ENCODE results near the gene ODAD2.

The ODAD2 gene

DNA sequence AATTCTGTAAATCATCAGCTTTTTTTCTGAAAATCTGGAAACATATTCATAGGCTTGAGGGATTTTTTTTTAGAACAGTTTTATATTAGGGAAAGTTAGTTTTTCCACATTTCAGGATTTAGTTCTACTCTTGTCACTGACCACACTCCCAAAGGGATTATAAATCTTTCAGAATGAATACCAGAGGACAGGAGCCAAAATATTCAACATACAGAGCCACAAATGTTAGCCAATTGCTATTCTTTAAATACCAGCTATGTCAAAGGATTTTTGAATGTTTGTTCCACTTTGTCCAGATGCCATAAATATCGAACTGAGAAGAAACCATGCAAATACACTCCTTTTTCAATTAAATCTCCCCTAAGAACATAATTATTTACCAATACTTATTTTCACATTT, 50.7 kb downstream of the ODAD2 start:
- TF ChIP-seq EZH2phosphoT487 (IDR thresholded peaks at IDR 0.05; ENCODE audit: borderline replicate concordance) = no peak
- TF ChIP-seq, protein P1, sequence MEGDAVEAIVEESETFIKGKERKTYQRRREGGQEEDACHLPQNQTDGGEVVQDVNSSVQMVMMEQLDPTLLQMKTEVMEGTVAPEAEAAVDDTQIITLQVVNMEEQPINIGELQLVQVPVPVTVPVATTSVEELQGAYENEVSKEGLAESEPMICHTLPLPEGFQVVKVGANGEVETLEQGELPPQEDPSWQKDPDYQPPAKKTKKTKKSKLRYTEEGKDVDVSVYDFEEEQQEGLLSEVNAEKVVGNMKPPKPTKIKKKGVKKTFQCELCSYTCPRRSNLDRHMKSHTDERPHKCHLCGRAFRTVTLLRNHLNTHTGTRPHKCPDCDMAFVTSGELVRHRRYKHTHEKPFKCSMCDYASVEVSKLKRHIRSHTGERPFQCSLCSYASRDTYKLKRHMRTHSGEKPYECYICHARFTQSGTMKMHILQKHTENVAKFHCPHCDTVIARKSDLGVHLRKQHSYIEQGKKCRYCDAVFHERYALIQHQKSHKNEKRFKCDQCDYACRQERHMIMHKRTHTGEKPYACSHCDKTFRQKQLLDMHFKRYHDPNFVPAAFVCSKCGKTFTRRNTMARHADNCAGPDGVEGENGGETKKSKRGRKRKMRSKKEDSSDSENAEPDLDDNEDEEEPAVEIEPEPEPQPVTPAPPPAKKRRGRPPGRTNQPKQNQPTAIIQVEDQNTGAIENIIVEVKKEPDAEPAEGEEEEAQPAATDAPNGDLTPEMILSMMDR (conservative IDR thresholded peaks at IDR 0.05; ENCODE audit: low read length) = no peak

DNA sequence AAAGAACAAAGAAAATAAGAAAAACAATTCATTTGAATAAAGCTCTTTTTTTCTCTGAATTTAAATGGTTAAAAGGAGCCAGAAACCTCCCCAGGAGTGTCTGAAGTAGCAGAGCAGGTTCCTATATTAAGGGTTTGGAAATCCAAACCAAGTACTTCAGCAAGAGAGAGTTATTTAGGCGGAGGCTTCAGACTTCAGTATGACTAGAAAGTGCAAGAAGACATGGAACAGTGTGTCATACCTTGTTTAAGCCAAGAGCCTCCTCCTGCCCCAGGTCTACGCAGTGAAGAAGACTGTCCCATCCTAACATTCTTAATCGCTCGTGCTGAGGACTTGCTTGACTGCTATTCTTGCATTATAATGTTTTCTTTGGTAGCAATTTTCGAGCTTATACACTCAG, 51.3 kb downstream of the ODAD2 start:
- H3K9me3 ChIP-seq (ENCODE audit: insufficient read depth, low read depth, low read length) = no peaks in the 10 kb centered on the region
- H3K9me2 ChIP-seq (replicated peaks; ENCODE audit: low read depth, low read length) = no peaks in the 10 kb centered on the region
- no peaks in the 10 kb centered on the region for H3K27me3 ChIP-seq (ENCODE audit: insufficient read depth, low read length, poor library complexity, severe bottlenecking)
- no peaks in the 10 kb centered on the region for H4K20me1 ChIP-seq (ENCODE audit: insufficient read depth, low read length, poor library complexity, severe bottlenecking)
- H3F3A ChIP-seq (ENCODE audit: low read depth) = no peaks in the 10 kb centered on the region
- H3K4me1 ChIP-seq (ENCODE audit: insufficient read depth, low read length, poor library complexity, severe bottlenecking) = no peaks in the 10 kb centered on the region
- H3K4me2 ChIP-seq (ENCODE audit: low read depth, low read length, poor library complexity, severe bottlenecking) = no peak overlapping the region
- H3K4me3 ChIP-seq (ENCODE audit: low read length, poor library complexity, severe bottlenecking) = no peak overlapping the region
- no peaks in the 10 kb centered on the region for H3K79me2 ChIP-seq (ENCODE audit: insufficient read depth, low read length)
- H2AFZ ChIP-seq (ENCODE audit: low read length) = no peak overlapping the region
- TF ChIP-seq EZH2phosphoT487 (IDR thresholded peaks at IDR 0.05; ENCODE audit: borderline replicate concordance) = no peak
- TF ChIP-seq, protein P1 (conservative IDR thresholded peaks at IDR 0.05; ENCODE audit: low read length) = no peak
- H3K9ac ChIP-seq (ENCODE audit: low read depth, low read length, poor library complexity, severe bottlenecking) = no peak overlapping the region
- no peaks in the 10 kb centered on the region for H3K36me3 ChIP-seq (ENCODE audit: insufficient read depth, low read length)

More for the DNA sequence above, 50.7 kb downstream of the ODAD2 start:
- no peaks in the 10 kb centered on the region for H3K79me2 ChIP-seq (ENCODE audit: insufficient read depth, low read length)
- H3K4me3 ChIP-seq (ENCODE audit: low read length, poor library complexity, severe bottlenecking) = no peak overlapping the region
- H3K4me2 ChIP-seq (ENCODE audit: low read depth, low read length, poor library complexity, severe bottlenecking) = no peak overlapping the region
- H2AFZ ChIP-seq (ENCODE audit: low read length) = no peak overlapping the region
- H3K9me2 ChIP-seq (replicated peaks; ENCODE audit: low read depth, low read length) = no peaks in the 10 kb centered on the region
- H3K9me3 ChIP-seq (ENCODE audit: insufficient read depth, low read depth, low read length) = no peaks in the 10 kb centered on the region
- H4K20me1 ChIP-seq (ENCODE audit: insufficient read depth, low read length, poor library complexity, severe bottlenecking) = no peaks in the 10 kb centered on the region
- H3K4me1 ChIP-seq (ENCODE audit: insufficient read depth, low read length, poor library complexity, severe bottlenecking) = no peaks in the 10 kb centered on the region
- H3K9ac ChIP-seq (ENCODE audit: low read depth, low read length, poor library complexity, severe bottlenecking) = no peak overlapping the region
- no peaks in the 10 kb centered on the region for H3K27me3 ChIP-seq (ENCODE audit: insufficient read depth, low read length, poor library complexity, severe bottlenecking)
- H3K36me3 ChIP-seq (ENCODE audit: insufficient read depth, low read length) = no peaks in the 10 kb centered on the region
- no peaks in the 10 kb centered on the region for H3F3A ChIP-seq (ENCODE audit: low read depth)

- Histone ChIP-seq H3K27me3 (ENCODE audit: insufficient read depth, low read length, poor library complexity, severe bottlenecking) (no peaks in the 10 kb centered on the region), H3K4me3 (ENCODE audit: low read length, poor library complexity, severe bottlenecking) (no peak overlapping the region), H3K9ac (ENCODE audit: low read depth, low read length, poor library complexity, severe bottlenecking) (no peak overlapping the region), H3F3A (ENCODE audit: low read depth) (no peaks in the 10 kb centered on the region), H2AFZ (ENCODE audit: low read length) (no peak overlapping the region), H3K79me2 (ENCODE audit: insufficient read depth, low read length) (no peaks in the 10 kb centered on the region), H3K4me2 (ENCODE audit: low read depth, low read length, poor library complexity, severe bottlenecking) (no peak overlapping the region), H3K9me2 (replicated peaks; ENCODE audit: low read depth, low read length) (no peaks in the 10 kb centered on the region), H3K9me3 (ENCODE audit: insufficient read depth, low read depth, low read length) (no peaks in the 10 kb centered on the region), H4K20me1 (ENCODE audit: insufficient read depth, low read length, poor library complexity, severe bottlenecking) (no peaks in the 10 kb centered on the region), H3K36me3 (ENCODE audit: insufficient read depth, low read length) (no peaks in the 10 kb centered on the region), H3K4me1 (ENCODE audit: insufficient read depth, low read length, poor library complexity, severe bottlenecking) (no peaks in the 10 kb centered on the region)
- TF ChIP-seq, protein P1 (conservative IDR thresholded peaks at IDR 0.05; ENCODE audit: low read length) = 0 out of 2 replicates have a peak, but pooled peaks have one; percentile 9
- no peak for TF ChIP-seq EZH2phosphoT487 (IDR thresholded peaks at IDR 0.05; ENCODE audit: borderline replicate concordance)
Measured at GRCh38 chr10:27944005-27944404, 54.9 kb downstream of the ODAD2 start.

All from Loucy (cell line).